WERI-Rb-1 (cell line): ENCODE data around the gene GFY.

Source experiments
- DNase-seq: peaks from one replicate; pipeline ENCODE4 v3.0.0-alpha.2; 2020
- H3K27ac ChIP-seq: fragments of 250-450 bp; sonication (Bioruptor Pico); 2 replicates; pipeline ENCODE4 v1.5.1; 2020; ENCODE audit warnings: mild to moderate bottlenecking, moderate library complexity
- H3K27me3 ChIP-seq: fragments of 250-450 bp; sonication (Bioruptor Pico); 2 replicates; pipeline ENCODE4 v1.5.1; 2021; ENCODE audit warnings: mild to moderate bottlenecking, low read depth, moderate library complexity; ENCODE audit not compliant: insufficient read depth, severe bottlenecking
- H3K36me3 ChIP-seq: fragments of 250-450 bp; sonication (Bioruptor Pico); 2 replicates; pipeline ENCODE4 v1.5.1; 2020; ENCODE audit warnings: mild to moderate bottlenecking, moderate library complexity
- H3K4me3 ChIP-seq: 2 replicates; pipeline ENCODE4 v1.5.1; 2011; ENCODE audit warnings: low read depth, mild to moderate bottlenecking, control low read depth, low read length
- H3K9me3 ChIP-seq: fragments of 250-450 bp; sonication (Bioruptor Pico); 2 replicates; pipeline ENCODE4 v1.5.1; 2021; ENCODE audit warnings: mild to moderate bottlenecking, moderate library complexity; ENCODE audit not compliant: severe bottlenecking
- CTCF ChIP-seq: IDR thresholded peaks from 2 replicates; pipeline ENCODE4 v1.5.1; 2011; ENCODE audit warnings: low read depth, mild to moderate bottlenecking, control low read depth, inconsistent platforms, low read length

Gene GFY

DNA sequence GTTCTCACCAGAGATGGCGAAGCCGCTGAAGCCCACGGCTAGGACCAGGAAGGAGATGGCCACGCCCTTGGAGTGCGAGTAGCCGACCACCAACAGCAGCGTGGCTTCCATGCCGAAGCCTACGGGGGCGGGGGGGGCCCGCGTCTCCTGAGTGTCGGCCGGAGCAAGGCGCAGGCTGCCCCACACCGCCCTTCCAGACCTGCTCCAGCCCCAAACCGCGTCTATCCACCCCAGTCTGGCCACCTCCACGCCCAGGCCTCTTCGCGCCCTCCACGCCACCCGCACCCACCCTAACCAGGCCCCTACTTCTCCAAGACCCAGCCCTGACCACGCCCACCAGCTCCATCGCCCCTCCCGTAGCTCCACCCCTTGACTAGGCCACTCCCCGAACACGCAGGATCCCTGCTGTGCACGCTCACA, 6.2 kb downstream of the GFY start:
- DNase-seq, result peak; percentile 53
- Histone ChIP-seq H3K9me3 (no peaks in the 10 kb centered on the region), H3K36me3 (peaks cover 68% of the 10 kb centered on the region), H3K27ac (no peak overlapping the region), H3K4me3 (no peak overlapping the region), H3K27me3 (no peaks in the 10 kb centered on the region)
- TF ChIP-seq CTCF, result no peak

- no peaks in the 10 kb centered on the region for H3K27me3 ChIP-seq
- peaks cover 75% of the 10 kb centered on the region for H3K36me3 ChIP-seq
- no peak for TF ChIP-seq CTCF
- H3K9me3 ChIP-seq, result no peaks in the 10 kb centered on the region
- no peak for DNase-seq
- no peak overlapping the region for H3K4me3 ChIP-seq
- no peak overlapping the region for H3K27ac ChIP-seq
Measured at GRCh38 chr19:49432141-49433073, 7.2 kb downstream of the GFY start.

GRCh38 chr19:49433240-49433901, 8.2 kb downstream of the GFY start:
- DNase-seq, result no peak
- Histone ChIP-seq H3K4me3 (no peak overlapping the region), H3K27ac (no peak overlapping the region), H3K9me3 (no peaks in the 10 kb centered on the region), H3K36me3 (peaks cover 75% of the 10 kb centered on the region), H3K27me3 (no peaks in the 10 kb centered on the region)
- TF ChIP-seq CTCF, result no peak

DNA sequence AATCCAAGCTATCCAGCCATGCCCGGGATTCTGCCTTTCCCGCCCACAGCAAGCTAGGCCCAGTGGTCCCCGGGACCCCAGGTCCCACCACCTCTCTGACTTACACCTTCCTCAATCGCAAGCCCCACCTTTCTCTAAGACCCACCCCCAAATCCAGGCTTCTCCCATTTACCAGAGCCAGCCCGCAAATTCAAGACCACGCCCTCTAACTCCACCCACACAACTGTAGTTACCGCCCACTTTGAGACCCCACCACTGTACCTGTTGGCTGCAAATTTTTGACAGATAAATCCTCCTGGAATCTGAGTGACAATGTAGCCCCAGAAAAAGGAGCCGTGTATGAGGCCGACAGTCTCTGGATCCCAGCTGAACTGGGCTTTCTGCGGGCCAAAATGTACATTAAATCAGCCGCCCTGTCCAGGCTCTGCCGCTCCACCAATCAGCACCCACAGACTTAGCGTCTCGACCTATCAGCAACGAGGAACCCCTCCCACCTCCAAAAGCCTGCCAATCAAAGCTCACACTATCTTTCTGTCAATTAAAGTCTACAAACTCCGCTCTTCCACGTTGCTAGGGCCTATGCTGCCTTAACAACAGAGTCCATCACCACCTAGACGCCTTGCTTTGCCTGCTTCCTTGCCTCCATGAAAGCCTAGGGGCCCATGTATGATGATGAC, 9.9 kb downstream of the GFY start:
- no peak for TF ChIP-seq CTCF
- Histone ChIP-seq H3K4me3 (no peak overlapping the region), H3K36me3 (peaks cover 66% of the 10 kb centered on the region), H3K9me3 (no peaks in the 10 kb centered on the region), H3K27ac (peak overlapping the region; percentile 51), H3K27me3 (no peaks in the 10 kb centered on the region)
- DNase-seq, result no peak

DNA sequence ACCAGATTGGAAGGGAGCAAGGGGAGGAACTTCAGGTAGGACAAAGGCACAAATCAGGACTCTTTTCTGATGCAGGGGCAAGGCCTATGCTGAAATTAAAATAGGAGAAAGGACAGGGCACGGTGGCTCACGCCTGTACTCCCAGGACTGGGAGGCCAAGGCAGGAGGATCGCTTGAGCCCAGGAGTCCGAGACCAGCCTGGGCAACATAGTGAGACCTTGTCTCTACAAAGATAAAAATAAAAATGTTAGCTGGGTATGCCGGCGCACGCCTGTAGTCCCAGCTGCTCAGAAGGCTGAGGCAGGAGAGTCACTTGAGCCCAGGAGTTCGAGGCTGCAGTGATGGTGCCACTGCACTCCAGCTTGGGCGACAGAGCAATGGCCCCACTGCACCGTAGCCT, 10.5 kb downstream of the GFY start:
- no peaks in the 10 kb centered on the region for H3K9me3 ChIP-seq
- peaks cover 60% of the 10 kb centered on the region for H3K36me3 ChIP-seq
- no peak for DNase-seq
- TF ChIP-seq CTCF, result no peak
- H3K27me3 ChIP-seq, result no peaks in the 10 kb centered on the region
- no peak overlapping the region for H3K4me3 ChIP-seq
- peak overlapping the region; percentile 51 for H3K27ac ChIP-seq
